GM12892 (cell line): ENCODE results near the gene VPS39.

Source experiments
- DNase-seq: peaks from one replicate; pipeline ENCODE4 v3.0.0; 2011; ENCODE audit not compliant: insufficient read length
- FAIRE-seq: peaks from 2 replicates; lab custom pipeline; 2011; peaks lifted over from hg19 to GRCh38; lab: Jason Lieb, UNC
- POLR2A ChIP-seq: IDR thresholded peaks from 2 replicates; pipeline ENCODE4 v1.6.1; 2011; ENCODE audit warnings: low read depth, low read length, control low read depth
- POLR2AphosphoS5 ChIP-seq: IDR thresholded peaks from 2 replicates; pipeline ENCODE4 v1.6.1; 2011; ENCODE audit warnings: low read depth, low read length, control low read depth
- TAF1 ChIP-seq: IDR thresholded peaks from 2 replicates; pipeline ENCODE4 v1.6.1; 2011; ENCODE audit warnings: low read depth, mild to moderate bottlenecking, control low read depth, low read length, borderline replicate concordance

VPS39 gene

DNA sequence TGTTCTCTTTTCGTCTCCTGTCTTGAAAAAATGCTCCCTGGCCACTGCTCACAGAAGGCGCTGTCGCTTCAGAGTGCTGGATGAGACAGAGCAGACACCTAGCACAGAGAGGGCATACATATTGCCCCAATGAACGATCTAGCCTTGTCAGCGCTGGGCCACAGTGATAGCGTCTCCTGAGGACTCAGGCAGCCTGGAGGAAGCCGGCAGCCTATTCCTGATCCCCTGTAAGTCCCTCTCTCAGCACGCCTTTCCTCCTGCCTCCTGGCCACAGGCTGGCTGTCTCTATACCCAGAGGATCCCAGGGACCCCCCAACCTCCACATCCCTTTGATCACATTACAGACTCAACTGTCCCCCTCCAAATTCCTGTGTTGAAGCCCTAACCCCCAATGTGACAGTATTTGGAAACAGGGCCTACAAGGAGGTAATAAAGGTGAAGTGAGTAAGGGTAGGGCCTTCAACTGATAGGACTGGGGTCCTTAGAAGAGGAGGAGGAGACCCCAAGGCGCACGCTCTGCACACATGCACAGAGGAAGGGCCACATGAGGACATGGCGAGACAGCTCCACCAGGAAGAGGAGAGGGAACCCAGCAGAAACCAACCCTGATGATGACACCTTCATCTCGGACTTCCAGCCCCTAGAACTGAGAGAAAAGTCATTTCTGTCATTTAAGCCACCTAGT is 59.2 kb downstream of the VPS39 start:
- no peak for FAIRE-seq
- no peak for TF ChIP-seq POLR2AphosphoS5
- TF ChIP-seq TAF1, result no peak
- TF ChIP-seq POLR2A, result no peak
- no peak for DNase-seq

DNA sequence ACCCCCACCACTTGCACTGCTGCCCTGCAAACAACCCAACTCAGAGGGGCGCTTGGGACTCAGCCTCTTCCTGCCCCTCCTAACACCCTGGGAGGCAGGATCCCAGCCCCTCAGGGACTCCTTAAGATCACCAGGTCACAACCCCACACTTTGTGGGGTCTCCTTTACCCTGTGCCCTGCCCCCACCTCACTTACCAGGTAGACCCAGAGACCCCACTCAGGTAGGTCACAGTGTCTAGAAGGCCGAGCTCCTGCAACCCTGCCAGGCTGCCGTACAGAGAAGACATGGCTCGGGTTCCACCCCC is 60.7 kb downstream of the VPS39 start:
- no peak for TF ChIP-seq POLR2A
- no peak for TF ChIP-seq TAF1
- TF ChIP-seq POLR2AphosphoS5, result no peak
- no peak for FAIRE-seq
- DNase-seq, result no peak

DNA sequence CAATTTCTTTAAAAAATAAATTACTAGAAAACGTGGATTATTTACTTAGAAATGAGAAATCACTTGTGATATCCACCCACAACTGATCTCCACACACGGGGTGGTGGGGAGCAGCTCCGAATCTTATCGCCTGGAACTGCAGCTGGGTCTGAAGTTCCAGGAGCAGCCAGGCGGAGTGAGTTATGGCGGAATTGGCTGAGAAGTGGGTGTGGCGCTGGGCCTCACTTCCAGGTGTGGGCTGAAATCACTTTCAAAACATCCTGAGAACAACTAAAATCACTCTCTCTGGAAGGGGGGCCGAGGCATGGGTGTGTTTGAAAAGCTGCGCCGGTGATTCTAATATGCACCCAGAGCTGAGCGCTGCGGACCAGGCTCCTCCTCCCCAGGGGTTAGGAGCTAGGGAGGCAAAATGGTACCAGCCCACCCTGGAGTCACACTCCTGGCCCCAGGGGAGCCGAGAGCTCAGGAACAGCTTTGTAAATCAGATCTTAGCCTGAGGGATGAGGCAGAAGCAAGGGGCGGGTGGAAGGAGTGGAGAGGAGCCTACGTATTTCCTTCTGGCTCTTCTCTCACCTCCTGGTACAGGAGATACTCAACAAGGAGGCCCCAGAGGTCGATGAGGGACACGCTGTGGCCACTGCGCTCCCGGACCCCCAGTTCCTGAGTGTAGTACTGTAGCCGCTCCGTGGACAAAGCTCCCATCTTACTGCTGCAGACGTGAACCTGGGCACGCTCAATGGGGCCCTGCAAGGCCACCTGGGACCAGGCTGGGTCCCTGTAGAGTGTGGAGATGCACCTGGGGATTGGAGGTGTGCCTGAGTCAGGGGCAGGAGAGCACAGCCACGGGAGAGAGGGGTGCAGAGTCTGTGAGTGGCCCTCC is 61.3 kb downstream of the VPS39 start:
- DNase-seq (no peak), FAIRE-seq (no peak)
- TF ChIP-seq POLR2A (no peak), POLR2AphosphoS5 (no peak), TAF1 (no peak)

DNA sequence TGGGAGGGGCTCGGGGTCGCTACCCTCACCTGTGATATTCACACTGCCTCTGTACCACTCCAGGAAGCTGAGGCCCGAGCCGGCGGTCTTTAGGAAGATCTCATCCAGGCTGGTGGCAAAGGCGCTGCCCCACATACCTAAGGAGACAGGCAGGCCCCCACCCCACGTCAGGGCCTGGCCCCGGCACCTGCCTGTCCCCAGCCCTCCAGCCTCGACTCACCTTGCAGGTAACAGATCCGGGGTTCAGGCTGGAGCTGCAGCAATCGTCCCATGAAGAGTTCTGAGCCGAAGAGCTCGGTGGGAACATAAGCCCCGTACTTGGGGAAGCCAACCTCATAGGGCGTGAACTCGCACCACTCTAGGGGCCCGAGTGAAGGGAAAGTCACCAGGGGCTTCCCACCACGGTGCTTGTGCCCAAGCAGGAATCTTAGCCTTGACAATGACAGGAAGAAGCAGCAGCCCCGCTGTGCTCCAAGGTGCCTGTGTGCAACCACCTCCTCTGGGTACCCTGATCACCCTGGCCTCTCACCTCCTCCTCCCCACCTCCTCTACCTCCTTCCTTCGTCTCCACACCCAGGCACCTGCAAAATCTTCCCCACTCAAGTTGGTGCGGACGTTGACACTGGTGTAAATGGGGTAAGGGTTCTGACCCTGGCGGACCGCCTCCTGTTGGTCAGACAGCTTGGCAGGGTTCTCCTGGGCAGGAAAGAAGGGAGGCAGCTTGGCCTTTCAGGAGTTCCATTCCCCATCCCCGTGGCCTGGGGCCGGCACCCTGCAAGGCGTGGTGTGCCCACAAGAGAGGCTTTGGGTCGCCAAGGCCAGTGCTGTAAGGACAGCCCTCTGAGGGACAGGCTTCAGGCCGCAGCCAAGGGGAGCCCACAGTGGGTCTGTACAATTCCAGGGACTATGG is 62.3 kb downstream of the VPS39 start:
- no peak for FAIRE-seq
- DNase-seq, result no peak
- TF ChIP-seq POLR2AphosphoS5, result no peak
- no peak for TF ChIP-seq TAF1
- TF ChIP-seq POLR2A, result no peak

DNA sequence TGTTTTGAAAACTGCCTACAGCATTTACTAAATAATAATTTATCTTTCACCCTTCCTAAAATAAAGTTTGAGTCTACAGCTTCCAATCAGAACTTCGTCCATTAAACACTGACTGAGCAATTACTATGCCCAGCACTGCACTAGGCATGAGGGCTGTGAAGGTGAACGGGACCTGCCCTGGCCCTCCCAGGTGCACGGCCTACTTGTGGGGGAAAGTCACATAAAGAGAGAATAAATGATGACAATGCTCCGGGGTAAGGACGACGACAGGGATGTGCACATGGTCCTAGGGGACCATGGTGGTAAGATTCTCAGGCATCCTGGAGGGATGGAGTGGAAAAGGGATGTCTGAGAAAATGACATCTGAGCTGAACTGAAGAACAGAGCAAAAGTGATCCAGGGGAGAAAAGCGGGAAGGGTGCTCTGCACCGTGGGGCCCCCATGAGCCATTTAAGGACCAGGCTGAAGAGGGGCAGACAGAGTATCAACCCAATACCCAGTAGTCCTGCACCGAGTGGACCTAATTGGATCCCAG is 63.2 kb downstream of the VPS39 start:
- FAIRE-seq (no peak), DNase-seq (no peak)
- no peak for TF ChIP-seq POLR2A
- no peak for TF ChIP-seq POLR2AphosphoS5
- TF ChIP-seq TAF1, result no peak

DNA sequence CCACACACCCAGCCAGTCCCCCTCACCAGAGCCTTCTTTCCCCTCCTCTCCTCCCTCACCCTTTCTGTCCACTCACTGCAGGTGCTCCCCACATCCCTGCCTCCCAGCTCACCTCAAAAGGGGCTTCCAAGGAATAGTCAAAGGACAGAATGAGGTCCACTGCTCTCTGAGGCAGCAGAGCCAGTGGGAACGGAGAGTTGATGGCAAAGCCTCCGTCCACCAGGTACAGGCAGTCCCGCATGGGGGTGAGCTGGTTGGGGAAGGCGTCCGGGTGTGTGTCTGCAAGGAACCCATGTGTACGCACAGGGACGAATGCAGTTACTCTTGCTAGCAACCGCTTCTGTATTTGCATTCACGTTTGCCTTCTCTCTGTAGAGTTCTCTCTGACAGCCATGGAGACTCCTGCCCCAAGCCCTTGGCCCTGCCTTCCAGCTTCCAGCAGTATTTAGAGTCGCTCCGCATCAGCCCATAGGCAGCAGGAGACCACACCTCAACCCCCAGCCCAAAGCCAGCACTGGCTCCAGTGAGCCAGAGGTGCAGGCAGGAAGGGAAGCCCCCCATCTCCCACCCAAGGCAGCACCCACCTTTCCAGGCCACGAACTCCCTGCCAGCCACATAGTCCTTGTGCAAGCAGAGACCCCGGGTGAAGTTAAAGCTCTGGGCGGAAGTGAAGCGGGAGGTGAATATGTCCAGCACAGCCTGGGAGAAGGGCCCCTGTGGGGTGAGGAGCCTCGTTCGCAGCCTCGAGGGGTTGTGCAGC is 64.1 kb downstream of the VPS39 start:
- no peak for FAIRE-seq

DNA sequence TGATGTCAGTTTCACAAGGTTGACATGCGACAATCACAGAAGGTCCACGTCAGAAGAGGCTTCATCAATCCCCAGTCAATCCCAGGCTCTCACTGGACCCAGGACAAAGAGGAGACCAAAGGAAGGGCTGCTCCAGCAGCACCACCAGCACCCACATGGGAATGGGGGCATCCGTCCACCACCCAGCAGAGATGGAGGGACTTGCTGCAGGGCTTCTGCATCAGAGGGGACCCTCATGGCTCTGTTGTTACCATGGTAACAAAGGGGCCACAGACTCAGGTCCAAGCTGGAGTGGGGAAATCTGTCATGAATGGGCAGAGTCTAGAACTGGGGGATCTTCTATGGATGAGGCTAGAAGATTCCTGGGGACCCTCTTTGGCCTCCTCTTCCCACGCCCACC is 64.7 kb downstream of the VPS39 start:
- FAIRE-seq, result no peak
- no peak for DNase-seq
- TF ChIP-seq TAF1 (no peak), POLR2AphosphoS5 (no peak), POLR2A (no peak)

More for the DNA sequence above, 64.1 kb downstream of the VPS39 start:
- no peak for TF ChIP-seq TAF1
- TF ChIP-seq POLR2A, result no peak
- no peak for TF ChIP-seq POLR2AphosphoS5
- DNase-seq, result no peak

DNA sequence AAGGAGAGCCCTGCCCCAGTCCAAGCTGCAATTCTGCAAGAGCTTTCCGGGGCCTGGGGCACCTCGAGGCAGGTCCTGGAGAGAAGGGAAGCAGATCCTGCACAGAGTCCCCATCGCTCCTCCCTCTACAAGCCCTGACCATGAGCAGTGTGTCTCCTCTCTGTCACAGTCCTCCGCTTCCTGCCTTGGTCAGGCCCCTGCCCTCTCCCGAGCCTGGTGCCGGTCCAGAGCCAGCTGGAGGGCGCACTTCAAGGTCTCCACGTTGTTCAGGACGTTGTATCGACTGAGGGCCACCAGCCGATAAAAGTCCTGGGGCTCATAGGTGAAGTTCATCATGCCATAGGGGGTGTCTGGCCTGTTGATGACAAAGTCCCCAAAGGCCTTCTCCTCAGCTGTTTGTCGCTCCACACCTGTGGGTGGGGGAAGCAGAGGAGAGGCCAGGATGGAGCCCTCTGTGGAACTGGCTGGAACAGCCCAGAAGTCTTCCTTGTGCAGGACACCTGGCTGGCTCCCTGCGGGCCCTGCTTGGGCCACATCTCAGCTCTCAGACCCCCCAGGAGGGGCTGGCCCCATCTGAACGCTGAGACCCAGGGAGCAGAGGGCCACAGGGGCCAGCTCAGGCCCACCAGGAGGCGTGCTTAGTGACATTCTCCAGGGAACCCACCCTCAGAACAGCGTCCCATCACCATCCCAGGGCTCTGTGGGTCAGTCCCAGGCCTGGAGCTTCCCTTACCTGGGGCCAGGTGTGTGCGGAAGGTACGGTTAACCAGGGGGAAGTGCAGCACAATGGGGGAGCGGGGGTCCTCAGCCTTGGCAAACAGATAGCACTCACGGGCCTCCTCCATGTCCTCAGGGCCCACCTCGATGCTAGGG is 66.1 kb downstream of the VPS39 start:
- no peak for TF ChIP-seq TAF1
- TF ChIP-seq POLR2A, result no peak
- TF ChIP-seq POLR2AphosphoS5, result no peak
- FAIRE-seq, result no peak
- DNase-seq, result no peak

DNA sequence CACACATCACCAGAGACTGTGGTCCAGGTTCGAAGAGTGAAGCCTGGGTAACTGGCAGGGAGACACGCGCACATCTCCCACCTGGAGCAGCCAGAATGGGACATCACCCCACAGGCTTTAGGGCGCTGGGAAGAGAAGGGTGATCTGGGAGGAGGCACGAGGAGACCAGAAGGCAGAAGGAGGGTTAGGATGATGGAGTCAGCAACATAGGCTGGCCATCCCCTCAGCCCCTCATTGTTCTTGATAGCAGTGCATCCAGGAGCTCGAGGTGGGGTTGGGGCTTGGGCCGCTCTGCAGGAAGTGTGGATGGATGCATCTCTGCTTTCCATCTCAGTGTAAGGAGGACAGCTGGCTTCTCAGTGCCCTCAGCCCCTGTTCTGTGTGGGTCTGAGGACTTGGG is 66.9 kb downstream of the VPS39 start:
- TF ChIP-seq TAF1 (no peak), POLR2AphosphoS5 (no peak), POLR2A (no peak)
- DNase-seq (no peak), FAIRE-seq (no peak)
